Stomach (tissue), 9 donors: ENCODE data around the gene C1QTNF12. TPM values are rescaled to one million over a fixed set of nuclear protein-coding genes. Genes with fewer than 3 reads are reported as not detected.

Experiments
- DNase-seq, 2 donors: peaks; one replicate each; pipeline versions ENCODE4 v3.0.0 to v3.0.0-alpha.2; 2013 to 2019
- H3K27ac ChIP-seq, 5 donors: fragments of 200-600 bp in 4 of 5; sonication (generic) in 4 of 5; one replicate each; pipeline ENCODE4 v1.5.1; 2013 to 2019; ENCODE audit warnings: mild to moderate bottlenecking in 1 of 5, moderate library complexity in 1 of 5
- H3K27me3 ChIP-seq, 3 donors: fragments of 200-600 bp; sonication (generic); one replicate each; pipeline ENCODE4 v1.5.1; 2017 to 2019; ENCODE audit warnings: mixed run types in 1 of 3
- H3K36me3 ChIP-seq, 4 donors: fragments of 200-600 bp; sonication (generic); 1 replicate in 3 of 4; 2 replicates in 1 of 4; pipeline ENCODE4 v1.5.1; 2016 to 2019
- H3K4me1 ChIP-seq, 4 donors: fragments of 200-600 bp; sonication (generic); one replicate each; pipeline ENCODE4 v1.5.1; 2016 to 2019
- H3K4me3 ChIP-seq, 4 donors: fragments of 200-600 bp; sonication (generic) in 3 of 4; one replicate each; pipeline ENCODE4 v1.5.1; 2016 to 2019; ENCODE audit warnings: mild to moderate bottlenecking in 1 of 4
- H3K9me3 ChIP-seq, 4 donors: fragments of 200-600 bp; sonication (generic); one replicate each; pipeline ENCODE4 v1.5.1; 2016 to 2019
- CTCF ChIP-seq, 7 experiments: fragments of 450-650 bp in 4 of 7; fragments of 200-600 bp in 3 of 7; sonication (generic) in 3 of 7; IDR thresholded peaks; one replicate each; pipeline ENCODE4 v1.5.1; 2016 to 2019; ENCODE audit warnings: antibody characterized with exemption in 7 of 7, control low read depth in 2 of 7, mild to moderate bottlenecking in 1 of 7
- EP300 ChIP-seq: sonication (generic); formaldehyde crosslinking; IDR thresholded peaks from one replicate; pipeline ENCODE4 v1.6.1; 2017; ENCODE audit warnings: antibody characterized with exemption
- POLR2A ChIP-seq, 4 donors: fragments of 450-650 bp; IDR thresholded peaks; one replicate each; pipeline ENCODE4 v1.6.1; 2016; ENCODE audit warnings: antibody characterized with exemption in 4 of 4, control low read depth in 2 of 4, mild to moderate bottlenecking in 1 of 4, moderate library complexity in 1 of 4
- POLR2AphosphoS5 ChIP-seq, 3 donors: sonication (generic); formaldehyde crosslinking; IDR thresholded peaks; one replicate each; pipeline ENCODE4 v1.6.1; 2016; ENCODE audit warnings: antibody characterized with exemption in 3 of 3
- WGBS, 5 donors: extraction: QIAGEN DNeasy Blood & Tissue Kit in 3 of 5; methylation state at CpG; one replicate each; pipeline versions ENCODE4 v1.1.5 to v1.1.7; 2013 to 2018; 5-methylcytosine and 5-hydroxymethylcytosine counted together
- intact Hi-C: fragments of 100-400 bp; cut with DNase I; formaldehyde crosslinking; loops from one replicate; pipeline ENCODE4 v1.15.1; 2023; ENCODE audit warnings: low total_unique reads
- polyA plus RNA-seq, 3 donors: library from polyadenylated mRNA; stranded (reverse); fragments of 200-250 nt; gene quantifications; one replicate each; pipeline ENCODE4 v1.2.3, GENCODE V29; 2013
- total RNA-seq, 5 donors: library from RNA; depleted of rRNA; stranded (reverse); fragments of >200 nt; gene quantifications; one replicate each; pipeline versions ENCODE4 v1.1.0 to v1.2.3, GENCODE V29; 2014 to 2016
- donor health status: healthy with polysubstance abuse.
- donor health status: Bipolar disorder and iron deficiency.
- donor health status: healthy.

The C1QTNF12 gene
- total and polyA plus RNA-seq, 8 donors: 1.5 to 21.3 (median 2.9) TPM; not detected in 2

- WGBS, 5 donors: 76 to 89% (median 81%) methylated on average over 18 to 26 of the region's 26 CpGs
- TF ChIP-seq POLR2A (IDR thresholded peaks at IDR 0.05) (no peak), CTCF (IDR thresholded peaks at IDR 0.05) (no peak)
- intact Hi-C loops: no loop called here
These were observed 13.6 kb upstream of the C1QTNF12 start for GRCh38 chr1:1259951-1260600.

GRCh38 chr1:1259540-1259939 lies 13.0 kb upstream of the C1QTNF12 start:
- Histone ChIP-seq H3K4me1 (peaks cover 0 to 16% (median 5%) of the 10 kb centered on the region in 4 donors), H3K27me3 (no peaks in the 10 kb centered on the region), H3K27ac (no peak overlapping the region), H3K36me3 (peaks cover 57 to 98% (median 93%) of the 10 kb centered on the region in 4 donors), H3K4me3 (no peak overlapping the region), H3K9me3 (no peaks in the 10 kb centered on the region)
- DNase-seq: no peak
- TF ChIP-seq POLR2AphosphoS5 (IDR thresholded peaks at IDR 0.05): no peak
- no peak for TF ChIP-seq POLR2A (IDR thresholded peaks at IDR 0.05)
- TF ChIP-seq CTCF (IDR thresholded peaks at IDR 0.05): no peak
- TF ChIP-seq EP300: no peak
- 91 to 97% (median 94%) methylated on average over 18 of the region's 18 CpGs for WGBS, 5 donors
- intact Hi-C loops: no loop called here

More at GRCh38 chr1:1259951-1260600, 13.6 kb upstream of the C1QTNF12 start:
- peaks cover 56 to 98% (median 93%) of the 10 kb centered on the region in 4 donors for H3K36me3 ChIP-seq
- H3K27ac ChIP-seq: no peak overlapping the region
- no peaks in the 10 kb centered on the region for H3K9me3 ChIP-seq
- DNase-seq: no peak
- H3K4me1 ChIP-seq: peaks cover 0 to 22% (median 7%) of the 10 kb centered on the region in 4 donors
- H3K27me3 ChIP-seq: no peaks in the 10 kb centered on the region
- H3K4me3 ChIP-seq: no peak overlapping the region

- intact Hi-C loops: no loop called here
- no peak overlapping the region for H3K27ac ChIP-seq
- peaks cover 0 to 15% (median 5%) of the 10 kb centered on the region in 4 donors for H3K4me1 ChIP-seq
- TF ChIP-seq EP300 (no peak), CTCF (IDR thresholded peaks at IDR 0.05) (no peak), POLR2AphosphoS5 (IDR thresholded peaks at IDR 0.05) (no peak), POLR2A (IDR thresholded peaks at IDR 0.05) (no peak)
- no peaks in the 10 kb centered on the region for H3K27me3 ChIP-seq
- no peak overlapping the region for H3K4me3 ChIP-seq
- DNase-seq: no peak
- H3K36me3 ChIP-seq: peaks cover 59 to 98% (median 93%) of the 10 kb centered on the region in 4 donors
- no peaks in the 10 kb centered on the region for H3K9me3 ChIP-seq
- WGBS, 5 donors: 91 to 94% (median 92%) methylated on average over 22 of the region's 22 CpGs
These were observed 12.6 kb upstream of the C1QTNF12 start for GRCh38 chr1:1259119-1259488.

GRCh38 chr1:1256956-1257871 lies 10.7 kb upstream of the C1QTNF12 start:
- Histone ChIP-seq H3K4me1 (peaks cover 0 to 15% (median 5%) of the 10 kb centered on the region in 4 donors), H3K9me3 (no peaks in the 10 kb centered on the region), H3K4me3 (no peak overlapping the region), H3K27ac (no peak overlapping the region), H3K27me3 (no peaks in the 10 kb centered on the region), H3K36me3 (peaks cover 48 to 98% (median 93%) of the 10 kb centered on the region in 4 donors)
- WGBS, 5 donors: 84 to 95% (median 94%) methylated on average over 25 to 31 of the region's 31 CpGs
- DNase-seq: no peak
- intact Hi-C loops: no loop called here
- TF ChIP-seq POLR2A (IDR thresholded peaks at IDR 0.05) (no peak), CTCF (IDR thresholded peaks at IDR 0.05) (no peak), POLR2AphosphoS5 (IDR thresholded peaks at IDR 0.05) (no peak)
